ENCODE results near the gene ZEB2. TPM values are rescaled to one million over a fixed set of nuclear protein-coding genes. Genes with fewer than 3 reads are reported as not detected.

The ZEB2 gene
- total and polyA plus RNA-seq, 2 of the 8 experiments (the other 6 are each of a cell fraction or from before 2014, with no cell fraction given): 0.38 TPM; not detected in 1

DNA sequence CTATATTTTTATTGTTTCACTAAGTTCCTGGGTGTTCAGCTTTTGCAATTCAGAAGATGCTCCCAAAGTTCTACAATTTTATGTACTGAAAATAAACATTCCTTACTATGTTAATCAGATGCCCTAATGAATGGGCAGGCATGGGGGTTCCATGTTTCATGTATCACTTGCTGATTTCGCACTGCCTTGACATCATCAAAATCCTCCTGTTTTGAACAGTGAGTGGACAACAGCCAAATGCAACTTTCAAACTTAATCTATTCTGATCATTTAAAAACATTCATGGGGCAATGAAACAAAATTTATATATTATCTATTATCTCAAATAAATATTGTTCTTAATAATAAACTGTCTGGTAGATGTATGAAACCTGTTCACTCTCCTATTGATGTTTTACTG lies 43.2 kb downstream of the ZEB2 start:
- H3K18ac ChIP-seq (ENCODE audit: extremely low read depth, low read length): no peak overlapping the region
- no peak for FAIRE-seq
- H4K8ac ChIP-seq (ENCODE audit: extremely low read depth, insufficient read depth, low read length): no peak overlapping the region
- no peak overlapping the region for H2BK5ac ChIP-seq (ENCODE audit: low read depth, low read length)
- no peaks in the 10 kb centered on the region for H3K79me1 ChIP-seq (ENCODE audit: low read depth, low read length)
- no peaks in the 10 kb centered on the region for H3K27me3 ChIP-seq (replicated peaks in 1 of 4; ENCODE audit: control insufficient read depth in 3 of 4, extremely low read depth in 1 of 4, insufficient read depth in 3 of 4, low read length in 3 of 4)
- no peak overlapping the region for H2BK120ac ChIP-seq (replicated peaks; ENCODE audit: low read depth, low read length)
- H3K9ac ChIP-seq (replicated peaks in 1 of 4; ENCODE audit: extremely low read depth in 1 of 4, low read depth in 3 of 4, low read length in 3 of 4): no peak overlapping the region
- H3K79me2 ChIP-seq (ENCODE audit: control insufficient read depth in 1 of 2, insufficient read depth in 2 of 2, low read length in 2 of 2): no peaks in the 10 kb centered on the region
- WGBS, 2 experiments (ENCODE audit: extremely low coverage in 1 of 2, insufficient coverage in 1 of 2, insufficient read length in 1 of 2, insufficient replicate concordance in 2 of 2, low coverage in 1 of 2, low lambda C conversion rate in 2 of 2, missing lambda C conversion rate in 1 of 2): 100% methylated on average over 1 of the region's 1 CpG; no CpG with 5 or more reads in 1 of the 2 experiments
- H2BK20ac ChIP-seq (ENCODE audit: low read length): no peak overlapping the region
- no peaks in the 10 kb centered on the region for H3K23me2 ChIP-seq (ENCODE audit: low read depth, low read length)
- no peak overlapping the region for H3K4ac ChIP-seq (replicated peaks; ENCODE audit: insufficient read length, low read depth, low read length)
- H4K5ac ChIP-seq (ENCODE audit: insufficient read length, low read depth, low read length): no peak overlapping the region
- no peak overlapping the region for H3K4me2 ChIP-seq (ENCODE audit: insufficient read depth in 1 of 2, low read depth in 2 of 2, low read length in 2 of 2)
- no peaks in the 10 kb centered on the region for H3K9me3 ChIP-seq (ENCODE audit: insufficient read depth in 2 of 2, low read depth in 1 of 2, low read length in 1 of 2)
- no peaks in the 10 kb centered on the region for H4K20me1 ChIP-seq (replicated peaks in 1 of 2; ENCODE audit: control insufficient read depth in 1 of 2, insufficient read depth in 2 of 2, low read length in 2 of 2)
- H3K56ac ChIP-seq (replicated peaks; ENCODE audit: insufficient read length, low read depth, low read length): no peak overlapping the region
- H2BK12ac ChIP-seq (ENCODE audit: low read depth, low read length): no peak overlapping the region
- H4K91ac ChIP-seq (replicated peaks; ENCODE audit: insufficient read length, low read length): no peak overlapping the region
- ChIA-PET POLR2A (ENCODE audit: partially characterized antibody) (interaction anchor here (1.0 kb wide), 1 partner anchor 33 kb away, joined by 3 read pairs; no protein-coding TSS in a partner anchor), CTCF (ENCODE audit: partially characterized antibody) (interaction anchor here (1.8 to 5.1 kb wide), 2 partner anchors 27 kb away, joined by 4 to 51 read pairs; no protein-coding TSS in a partner anchor)
- no peak overlapping the region for H2AK5ac ChIP-seq (ENCODE audit: low read depth, low read length)
- H2AFZ ChIP-seq (ENCODE audit: low read length): no peak overlapping the region
- H3K4me3 ChIP-seq (ENCODE audit: extremely low read depth in 1 of 4, insufficient read depth in 2 of 4, low read depth in 3 of 4, low read length in 4 of 4): no peak overlapping the region
- DNase-seq (ENCODE audit: low read depth in 1 of 2, low spot score in 2 of 2): no peak
- no peak overlapping the region for H3K27ac ChIP-seq (ENCODE audit: low read depth, low read length)
- peaks cover 0 to 27% (median 14%) of the 10 kb centered on the region in 4 experiments; a peak in 5 of 7 replicates for H3K4me1 ChIP-seq (replicated peaks in 1 of 4; ENCODE audit: control insufficient read depth in 3 of 4, insufficient read depth in 4 of 4, low read length in 3 of 4)
- no peaks in the 10 kb centered on the region for H3K36me3 ChIP-seq (ENCODE audit: control insufficient read depth in 2 of 4, insufficient read depth in 4 of 4, low read length in 3 of 4)
- H3K14ac ChIP-seq (ENCODE audit: insufficient read length): no peak overlapping the region
- H3K23ac ChIP-seq (ENCODE audit: insufficient read length): no peak overlapping the region
- H2BK15ac ChIP-seq (ENCODE audit: low read length): no peak overlapping the region
- TF ChIP-seq NANOG (IDR thresholded peaks at IDR 0.05; ENCODE audit: insufficient read depth, low read depth, low read length, poor library complexity, severe bottlenecking): no peak
- TF ChIP-seq TAF1 (IDR thresholded peaks at IDR 0.05; ENCODE audit: low read depth, low read length): no peak
- TF ChIP-seq, protein P1, sequence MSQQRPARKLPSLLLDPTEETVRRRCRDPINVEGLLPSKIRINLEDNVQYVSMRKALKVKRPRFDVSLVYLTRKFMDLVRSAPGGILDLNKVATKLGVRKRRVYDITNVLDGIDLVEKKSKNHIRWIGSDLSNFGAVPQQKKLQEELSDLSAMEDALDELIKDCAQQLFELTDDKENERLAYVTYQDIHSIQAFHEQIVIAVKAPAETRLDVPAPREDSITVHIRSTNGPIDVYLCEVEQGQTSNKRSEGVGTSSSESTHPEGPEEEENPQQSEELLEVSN (IDR thresholded peaks at IDR 0.05): no peak
- TF ChIP-seq SP4 (IDR thresholded peaks at IDR 0.05; ENCODE audit: low read length): no peak
- no peak for TF ChIP-seq POU5F1 (IDR thresholded peaks at IDR 0.05; ENCODE audit: low read depth, low read length)
- no peak for TF ChIP-seq EP300 (IDR thresholded peaks at IDR 0.05; ENCODE audit: borderline replicate concordance in 1 of 2, low read depth in 2 of 2, low read length in 2 of 2)
- no peak for TF ChIP-seq GABPA (IDR thresholded peaks at IDR 0.05; ENCODE audit: borderline replicate concordance, insufficient read depth, low read length)
- no peak for TF ChIP-seq BRCA1 (IDR thresholded peaks at IDR 0.05; ENCODE audit: low read depth, low read length)
- TF ChIP-seq CHD1 (IDR thresholded peaks at IDR 0.05; ENCODE audit: low read depth, low read length): no peak
- no peak for TF ChIP-seq TEAD4 (IDR thresholded peaks at IDR 0.05; ENCODE audit: low read depth, low read length)
- no peak for TF ChIP-seq HDAC6 (IDR thresholded peaks at IDR 0.05; ENCODE audit: low read depth, low read length)
- no peak for TF ChIP-seq RNF2 (IDR thresholded peaks at IDR 0.05; ENCODE audit: borderline replicate concordance, low read depth, low read length, missing control alignments, poor library complexity, severe bottlenecking)
- TF ChIP-seq BCL11A (IDR thresholded peaks at IDR 0.05; ENCODE audit: low read depth in 2 of 2, low read length in 2 of 2): no peak
